PC-9 (cell line): ENCODE data around the gene CTSD. TPM values are rescaled to one million over a fixed set of nuclear protein-coding genes. Genes with fewer than 3 reads are reported as not detected.

Experiments used
- BruUV-seq: library from RNA; stranded (reverse); fragments of 400-500 nt; replicated peaks from 2 replicates; lab custom pipeline; 2021; lab: Mats Ljungman, UMichigan
- CTCF ChIA-PET: fragments of 300-600 bp; sonication (Branson Sonifier 250); formaldehyde crosslinking; loops from one replicate; lab custom pipeline; 2022; ENCODE audit warnings: antibody characterized with exemption; lab: Charles Lee
- POLR2A ChIA-PET: fragments of 300-600 bp; sonication (Branson Sonifier 250); formaldehyde crosslinking; loops from one replicate; lab custom pipeline; 2022; ENCODE audit warnings: antibody characterized with exemption; ENCODE audit not compliant: unreplicated experiment; lab: Charles Lee
- DNase-seq, 2 experiments: peaks; one replicate each; pipeline versions ENCODE4 v3.0.0 to v3.0.0-alpha.2; 2015 to 2022; ENCODE audit warnings: mixed read lengths in 1 of 2
- H2AFZ ChIP-seq: fragments of 200-600 bp; sonication (generic); 2 replicates; pipeline ENCODE4 v1.8.1; 2017; ENCODE audit warnings: antibody characterized with exemption
- H3F3A ChIP-seq: fragments of 200-600 bp; sonication (generic); 2 replicates; pipeline ENCODE4 v1.8.1; 2017; ENCODE audit warnings: antibody characterized with exemption, mild to moderate bottlenecking, low read depth; ENCODE audit not compliant: insufficient read depth
- H3K27ac ChIP-seq: fragments of 200-600 bp; sonication (generic); 2 replicates; pipeline ENCODE4 v1.6.1; 2016; ENCODE audit warnings: mixed run types
- H3K27me3 ChIP-seq: fragments of 200-600 bp; sonication (generic); 2 replicates; pipeline ENCODE4 v1.6.1; 2016; ENCODE audit warnings: low read depth, mixed run types; ENCODE audit not compliant: insufficient read depth
- H3K36me3 ChIP-seq: fragments of 200-600 bp; sonication (generic); 2 replicates; pipeline ENCODE4 v1.6.1; 2016; ENCODE audit warnings: low read depth, mixed run types
- H3K4me1 ChIP-seq: fragments of 200-600 bp; sonication (generic); replicated peaks from 2 replicates; pipeline ENCODE4 v1.6.1; 2016; ENCODE audit warnings: mixed run types; ENCODE audit not compliant: insufficient read depth
- H3K4me2 ChIP-seq: fragments of 200-600 bp; sonication (generic); 2 replicates; pipeline ENCODE4 v1.6.1; 2017; ENCODE audit warnings: mixed run types
- H3K4me3 ChIP-seq: fragments of 200-600 bp; sonication (generic); 2 replicates; pipeline ENCODE4 v1.6.1; 2016; ENCODE audit warnings: mixed run types
- H3K79me2 ChIP-seq: fragments of 200-600 bp; sonication (generic); 2 replicates; pipeline ENCODE4 v1.6.1; 2017; ENCODE audit warnings: low read depth, mixed run types
- H3K9me2 ChIP-seq: fragments of 200-600 bp; sonication (generic); 2 replicates; pipeline ENCODE4 v1.8.1; 2017; ENCODE audit warnings: mild to moderate bottlenecking; ENCODE audit not compliant: insufficient read depth
- H3K9me3 ChIP-seq: fragments of 200-600 bp; sonication (generic); 2 replicates; pipeline ENCODE4 v1.8.1; 2016; ENCODE audit warnings: low read depth; ENCODE audit not compliant: insufficient read depth
- H4K20me1 ChIP-seq: fragments of 200-600 bp; sonication (generic); 2 replicates; pipeline ENCODE4 v1.8.1; 2017; ENCODE audit not compliant: insufficient read depth
- EZH2 ChIP-seq: fragments of 200-600 bp; sonication (generic); IDR thresholded peaks from 2 replicates; pipeline ENCODE4 v1.8.0; 2017; ENCODE audit warnings: antibody characterized with exemption, low read depth
- intact Hi-C: fragments of 100-400 bp; cut with micrococcal nuclease; formaldehyde crosslinking; loops from one replicate; pipeline ENCODE4 v1.10.0; 2022; ENCODE audit not compliant: unreplicated experiment
- total RNA-seq: library from RNA; stranded (reverse); gene quantifications from 2 replicates; pipeline ENCODE4 v1.2.3, GENCODE V29; 2021
- TF ChIP-seq, protein P1 (sequence below): fragments of 200-600 bp; sonication (generic); conservative IDR thresholded peaks from 2 replicates; pipeline ENCODE4 v1.6.1; 2017; ENCODE audit warnings: mixed run types, antibody characterized with exemption, mild to moderate bottlenecking, moderate library complexity

CTSD gene
- total RNA-seq, 1 experiment from 2014 or later: 735 TPM

DNA sequence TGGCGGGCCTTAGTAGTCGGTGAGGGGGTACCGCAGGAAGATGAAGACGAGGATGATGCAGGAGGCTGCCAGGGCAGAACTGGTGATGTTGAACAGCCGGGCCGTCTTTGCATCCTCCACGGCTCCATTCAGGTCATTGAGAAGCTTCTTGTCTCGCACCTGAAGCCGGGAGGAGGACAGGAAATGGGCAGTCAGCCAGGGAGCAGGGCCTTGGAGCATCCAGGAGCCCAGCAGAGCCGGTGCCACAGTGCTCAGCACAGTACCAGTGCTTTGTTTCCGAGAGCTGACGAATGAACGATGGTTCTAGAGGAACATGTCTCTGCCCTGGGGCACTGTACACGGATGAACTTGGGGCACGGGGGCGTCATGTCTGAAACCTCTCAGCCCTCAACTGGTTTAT is 28.5 kb downstream of the CTSD start:
- no peaks in the 10 kb centered on the region for H3K4me1 ChIP-seq
- H3K27me3 ChIP-seq: peaks cover 15% of the 10 kb centered on the region; the same call in 1 of the 2 replicates
- H2AFZ ChIP-seq: no peak overlapping the region
- H3F3A ChIP-seq: peaks cover 10% of the 10 kb centered on the region; the same call in 1 of the 2 replicates
- TF ChIP-seq EZH2: no peak
- TF ChIP-seq, protein P1, sequence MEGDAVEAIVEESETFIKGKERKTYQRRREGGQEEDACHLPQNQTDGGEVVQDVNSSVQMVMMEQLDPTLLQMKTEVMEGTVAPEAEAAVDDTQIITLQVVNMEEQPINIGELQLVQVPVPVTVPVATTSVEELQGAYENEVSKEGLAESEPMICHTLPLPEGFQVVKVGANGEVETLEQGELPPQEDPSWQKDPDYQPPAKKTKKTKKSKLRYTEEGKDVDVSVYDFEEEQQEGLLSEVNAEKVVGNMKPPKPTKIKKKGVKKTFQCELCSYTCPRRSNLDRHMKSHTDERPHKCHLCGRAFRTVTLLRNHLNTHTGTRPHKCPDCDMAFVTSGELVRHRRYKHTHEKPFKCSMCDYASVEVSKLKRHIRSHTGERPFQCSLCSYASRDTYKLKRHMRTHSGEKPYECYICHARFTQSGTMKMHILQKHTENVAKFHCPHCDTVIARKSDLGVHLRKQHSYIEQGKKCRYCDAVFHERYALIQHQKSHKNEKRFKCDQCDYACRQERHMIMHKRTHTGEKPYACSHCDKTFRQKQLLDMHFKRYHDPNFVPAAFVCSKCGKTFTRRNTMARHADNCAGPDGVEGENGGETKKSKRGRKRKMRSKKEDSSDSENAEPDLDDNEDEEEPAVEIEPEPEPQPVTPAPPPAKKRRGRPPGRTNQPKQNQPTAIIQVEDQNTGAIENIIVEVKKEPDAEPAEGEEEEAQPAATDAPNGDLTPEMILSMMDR: no peak
- no peak overlapping the region for H3K27ac ChIP-seq
- H3K79me2 ChIP-seq: no peaks in the 10 kb centered on the region
- no peak overlapping the region for H3K4me3 ChIP-seq
- POLR2A ChIA-PET: no interaction called here
- intact Hi-C loops: no loop called here
- CTCF ChIA-PET: no interaction called here
- BruUV-seq: no TSS peak
- H3K9me2 ChIP-seq: no peaks in the 10 kb centered on the region
- H3K9me3 ChIP-seq: no peaks in the 10 kb centered on the region
- H3K36me3 ChIP-seq: no peaks in the 10 kb centered on the region
- no peak for DNase-seq
- H3K4me2 ChIP-seq: no peak overlapping the region
- no peaks in the 10 kb centered on the region for H4K20me1 ChIP-seq

- intact Hi-C loops: no loop called here
- no TSS peak for BruUV-seq
- no peaks in the 10 kb centered on the region for H3K79me2 ChIP-seq
- H3K36me3 ChIP-seq: no peaks in the 10 kb centered on the region
- no peaks in the 10 kb centered on the region for H3K4me1 ChIP-seq
- H3K9me2 ChIP-seq: no peaks in the 10 kb centered on the region
- DNase-seq: no peak
- ChIA-PET CTCF (no interaction called here), POLR2A (no interaction called here)
- H3F3A ChIP-seq: peaks cover 10% of the 10 kb centered on the region; the same call in 1 of the 2 replicates
- no peak overlapping the region for H3K4me2 ChIP-seq
- H4K20me1 ChIP-seq: no peaks in the 10 kb centered on the region
- H3K27ac ChIP-seq: no peak overlapping the region
- no peak overlapping the region for H3K4me3 ChIP-seq
- TF ChIP-seq, protein P1: no peak
- TF ChIP-seq EZH2: no peak
- H3K27me3 ChIP-seq: peaks cover 16% of the 10 kb centered on the region; the same call in 1 of the 2 replicates
- no peak overlapping the region for H2AFZ ChIP-seq
- no peaks in the 10 kb centered on the region for H3K9me3 ChIP-seq
These were observed 29.1 kb downstream of the CTSD start for GRCh38 chr11:1734641-1735081.

GRCh38 chr11:1733716-1734640 is 29.7 kb downstream of the CTSD start:
- POLR2A ChIA-PET: no interaction called here
- Histone ChIP-seq H3K27me3 (peaks cover 20% of the 10 kb centered on the region; the same call in 1 of the 2 replicates), H3K4me3 (no peak overlapping the region), H3K9me3 (no peaks in the 10 kb centered on the region), H3K79me2 (no peaks in the 10 kb centered on the region), H3K27ac (no peak overlapping the region), H3K9me2 (no peaks in the 10 kb centered on the region), H3K4me2 (no peak overlapping the region), H3F3A (peaks cover 10% of the 10 kb centered on the region; the same call in 1 of the 2 replicates), H2AFZ (no peak overlapping the region), H4K20me1 (no peaks in the 10 kb centered on the region), H3K4me1 (no peaks in the 10 kb centered on the region), H3K36me3 (no peaks in the 10 kb centered on the region)
- no peak for DNase-seq
- no peak for TF ChIP-seq EZH2
- TF ChIP-seq, protein P1: no peak
- intact Hi-C loops: no loop called here
- no TSS peak for BruUV-seq
- CTCF ChIA-PET: no interaction called here
